Measurements from ENCODE around the gene RNFT1. TPM values are rescaled to one million over a fixed set of nuclear protein-coding genes. Genes with fewer than 3 reads are reported as not detected.
"Not testable (repeated sequence)": the region's sequence is repeated elsewhere in the genome, so short reads cannot be mapped to it uniquely, and the experiment has no call there.

Gene RNFT1
- total RNA-seq, 1 experiment from 2014 or later: 16.7 TPM

DNA sequence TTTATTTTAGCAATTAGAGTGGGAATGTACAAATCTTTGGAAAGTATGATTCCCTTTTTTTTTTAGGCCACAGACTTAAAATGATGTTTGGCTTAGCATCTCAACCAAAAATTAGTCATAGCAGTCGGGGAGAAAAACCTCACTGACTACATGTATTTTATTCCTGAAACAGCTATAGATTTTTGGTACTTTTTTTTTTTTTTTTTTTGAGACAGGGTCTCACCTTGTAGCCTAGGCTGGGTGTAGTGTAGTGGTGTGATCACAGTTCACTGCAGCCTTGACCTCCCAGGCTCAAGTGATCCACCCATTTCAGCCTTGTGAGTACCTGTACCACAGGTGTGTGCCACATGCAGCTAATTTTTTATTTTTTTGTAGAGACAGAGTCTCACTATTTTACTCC is 23.4 kb downstream of the RNFT1 start:
- intact Hi-C loops (cut with micrococcal nuclease): no loop called here
- Mint-ChIP-seq H3K4me1 (ENCODE audit: insufficient read depth, unreplicated experiment) (no peaks in the 10 kb centered on the region), H3K27ac (ENCODE audit: low read depth, unreplicated experiment) (no peak overlapping the region), H3K9me3 (ENCODE audit: unreplicated experiment) (no peaks in the 10 kb centered on the region), H3K4me3 (ENCODE audit: unreplicated experiment) (no peak overlapping the region), H3K36me3 (ENCODE audit: insufficient read depth, unreplicated experiment) (peaks cover 100% of the 10 kb centered on the region), H3K27me3 (ENCODE audit: insufficient read depth, unreplicated experiment) (no peaks in the 10 kb centered on the region)
- BruUV-seq (replicated peaks): no TSS peak
- CTCF ChIA-PET: interaction anchor here (0.7 kb wide), 1 partner anchor 26 kb away, joined by 3 read pairs; no protein-coding TSS in a partner anchor
- POLR2A ChIA-PET: interaction anchor here (0.5 kb wide), 1 partner anchor 405 kb away, joined by 3 read pairs; no protein-coding TSS in a partner anchor
- DNase-seq (ENCODE audit: unreplicated experiment): no peak
- TF ChIP-seq, protein P1, sequence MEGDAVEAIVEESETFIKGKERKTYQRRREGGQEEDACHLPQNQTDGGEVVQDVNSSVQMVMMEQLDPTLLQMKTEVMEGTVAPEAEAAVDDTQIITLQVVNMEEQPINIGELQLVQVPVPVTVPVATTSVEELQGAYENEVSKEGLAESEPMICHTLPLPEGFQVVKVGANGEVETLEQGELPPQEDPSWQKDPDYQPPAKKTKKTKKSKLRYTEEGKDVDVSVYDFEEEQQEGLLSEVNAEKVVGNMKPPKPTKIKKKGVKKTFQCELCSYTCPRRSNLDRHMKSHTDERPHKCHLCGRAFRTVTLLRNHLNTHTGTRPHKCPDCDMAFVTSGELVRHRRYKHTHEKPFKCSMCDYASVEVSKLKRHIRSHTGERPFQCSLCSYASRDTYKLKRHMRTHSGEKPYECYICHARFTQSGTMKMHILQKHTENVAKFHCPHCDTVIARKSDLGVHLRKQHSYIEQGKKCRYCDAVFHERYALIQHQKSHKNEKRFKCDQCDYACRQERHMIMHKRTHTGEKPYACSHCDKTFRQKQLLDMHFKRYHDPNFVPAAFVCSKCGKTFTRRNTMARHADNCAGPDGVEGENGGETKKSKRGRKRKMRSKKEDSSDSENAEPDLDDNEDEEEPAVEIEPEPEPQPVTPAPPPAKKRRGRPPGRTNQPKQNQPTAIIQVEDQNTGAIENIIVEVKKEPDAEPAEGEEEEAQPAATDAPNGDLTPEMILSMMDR (IDR thresholded peaks at IDR 0.05; ENCODE audit: unreplicated experiment): no peak

DNA sequence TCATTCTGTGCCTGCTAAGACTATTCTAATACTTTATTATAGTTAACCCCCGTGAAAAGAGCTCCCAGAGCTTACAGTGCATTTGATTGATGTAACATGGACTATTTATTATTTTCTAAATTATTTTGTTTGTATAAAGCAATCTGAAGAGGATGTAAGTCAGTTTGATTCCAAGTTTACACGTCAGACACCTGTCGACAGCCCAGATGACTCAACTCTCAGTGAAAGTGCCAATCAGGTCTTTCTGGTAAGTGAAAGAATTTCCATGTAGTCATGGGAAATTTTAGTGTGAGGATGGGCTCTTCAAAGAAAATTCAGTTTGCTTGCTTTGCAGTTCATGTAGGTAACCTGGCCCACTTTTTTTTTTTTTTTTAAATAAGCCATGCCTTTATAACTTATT is 23.8 kb downstream of the RNFT1 start:
- POLR2A ChIA-PET: interaction anchor here (0.5 kb wide), 1 partner anchor 404 kb away, joined by 3 read pairs; no protein-coding TSS in a partner anchor
- peaks cover 100% of the 10 kb centered on the region for H3K36me3 Mint-ChIP-seq (ENCODE audit: insufficient read depth, unreplicated experiment)
- CTCF ChIA-PET; H3K27ac Mint-ChIP-seq (ENCODE audit: low read depth, unreplicated experiment); H3K4me3 Mint-ChIP-seq (ENCODE audit: unreplicated experiment); BruUV-seq (replicated peaks); intact Hi-C loops (cut with micrococcal nuclease); H3K4me1 Mint-ChIP-seq (ENCODE audit: insufficient read depth, unreplicated experiment); H3K27me3 Mint-ChIP-seq (ENCODE audit: insufficient read depth, unreplicated experiment); H3K9me3 Mint-ChIP-seq (ENCODE audit: unreplicated experiment): not testable (repeated sequence)
- peak; percentile 36 for DNase-seq (ENCODE audit: unreplicated experiment)

DNA sequence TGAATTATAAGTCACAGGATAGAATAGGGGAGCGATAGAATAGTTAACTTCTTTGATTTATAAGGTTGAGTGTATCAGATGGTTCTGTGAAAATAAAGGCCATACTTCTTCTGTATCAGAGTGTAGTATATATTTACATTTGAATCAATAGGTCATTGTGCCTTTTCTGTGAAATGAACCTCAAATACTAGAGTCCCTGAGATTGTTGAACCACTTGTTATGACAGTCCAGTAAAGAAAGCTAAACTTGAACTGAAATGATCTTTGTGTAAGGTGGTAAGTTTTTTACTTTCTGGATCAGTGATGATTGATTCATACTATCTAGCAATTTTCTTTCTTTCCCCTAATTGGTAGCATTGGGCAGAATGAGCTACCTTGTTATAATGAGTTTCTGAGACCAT is 31.2 kb downstream of the RNFT1 start:
- BruUV-seq (replicated peaks); intact Hi-C loops (cut with micrococcal nuclease): not testable (repeated sequence)
- CTCF ChIA-PET: interaction anchor here (1.4 kb wide), 1 partner anchor 19 kb away, joined by 6 read pairs; no protein-coding TSS in a partner anchor

DNA sequence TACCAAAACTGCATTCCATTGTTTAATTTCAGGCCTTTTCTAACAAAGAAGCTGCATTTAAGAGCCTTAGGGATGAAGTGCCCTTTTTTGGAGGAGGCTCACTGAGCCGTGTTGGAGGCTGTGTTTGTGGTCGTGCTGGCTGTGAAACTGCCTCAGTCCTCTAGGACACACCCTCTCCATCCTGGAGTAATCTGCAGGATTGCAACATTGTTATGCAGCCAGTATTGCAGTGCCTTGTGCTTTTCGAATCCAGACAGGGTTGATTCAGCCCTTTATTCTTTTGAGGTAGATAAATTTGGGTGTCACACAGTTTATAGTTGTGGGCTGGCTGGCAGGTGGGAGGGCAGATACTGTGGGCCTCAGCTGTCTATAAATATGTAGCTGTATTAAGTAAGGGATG is 33.8 kb downstream of the RNFT1 start:
- H3K4me3 Mint-ChIP-seq (ENCODE audit: unreplicated experiment); H3K4me1 Mint-ChIP-seq (ENCODE audit: insufficient read depth, unreplicated experiment); BruUV-seq (replicated peaks); H3K9me3 Mint-ChIP-seq (ENCODE audit: unreplicated experiment); H3K27me3 Mint-ChIP-seq (ENCODE audit: insufficient read depth, unreplicated experiment); intact Hi-C loops (cut with micrococcal nuclease): not testable (repeated sequence)
- Mint-ChIP-seq H3K27ac (ENCODE audit: low read depth, unreplicated experiment) (peak overlapping the region; percentile 64), H3K36me3 (ENCODE audit: insufficient read depth, unreplicated experiment) (peaks cover 99% of the 10 kb centered on the region)
- peak; percentile 72 for DNase-seq (ENCODE audit: unreplicated experiment)
- CTCF ChIA-PET: interaction anchor here (1.4 kb wide), 1 partner anchor 107 kb away, joined by 3 read pairs; no protein-coding TSS in a partner anchor
- POLR2A ChIA-PET: interaction anchor here (1.4 kb wide), 1 partner anchor 152 kb away, joined by 3 read pairs; no protein-coding TSS in a partner anchor

More for the DNA sequence above, 31.2 kb downstream of the RNFT1 start:
- peaks cover 99% of the 10 kb centered on the region for H3K36me3 Mint-ChIP-seq (ENCODE audit: insufficient read depth, unreplicated experiment)
- DNase-seq (ENCODE audit: unreplicated experiment); H3K27me3 Mint-ChIP-seq (ENCODE audit: insufficient read depth, unreplicated experiment); H3K27ac Mint-ChIP-seq (ENCODE audit: low read depth, unreplicated experiment); H3K4me1 Mint-ChIP-seq (ENCODE audit: insufficient read depth, unreplicated experiment); H3K4me3 Mint-ChIP-seq (ENCODE audit: unreplicated experiment); POLR2A ChIA-PET; H3K9me3 Mint-ChIP-seq (ENCODE audit: unreplicated experiment): not testable (repeated sequence)

DNA sequence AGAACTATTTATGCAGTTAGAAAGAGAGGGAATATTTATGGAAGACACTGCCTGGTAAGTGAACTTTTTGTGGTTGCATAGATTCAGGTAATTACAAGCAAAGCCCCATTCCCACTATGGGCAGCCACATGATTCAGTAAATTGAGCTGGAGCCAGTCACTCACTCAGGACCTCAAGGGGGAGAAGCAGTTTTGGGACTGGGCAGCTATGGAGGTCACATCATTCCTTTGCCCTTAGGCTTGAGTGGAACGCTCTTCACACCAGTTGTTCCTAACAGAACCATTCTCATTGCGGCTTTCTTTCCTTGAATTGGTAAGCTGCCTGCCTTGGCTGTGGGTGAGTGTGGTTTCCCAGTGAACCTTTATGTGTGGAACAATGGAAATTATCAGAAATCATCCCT is 34.4 kb downstream of the RNFT1 start:
- intact Hi-C loops (cut with micrococcal nuclease); H3K4me1 Mint-ChIP-seq (ENCODE audit: insufficient read depth, unreplicated experiment); H3K9me3 Mint-ChIP-seq (ENCODE audit: unreplicated experiment); BruUV-seq (replicated peaks); H3K4me3 Mint-ChIP-seq (ENCODE audit: unreplicated experiment); DNase-seq (ENCODE audit: unreplicated experiment); H3K27me3 Mint-ChIP-seq (ENCODE audit: insufficient read depth, unreplicated experiment); H3K27ac Mint-ChIP-seq (ENCODE audit: low read depth, unreplicated experiment): not testable (repeated sequence)
- ChIA-PET POLR2A (interaction anchor here (1.4 kb wide), 1 partner anchor 152 kb away, joined by 3 read pairs; no protein-coding TSS in a partner anchor), CTCF (interaction anchor here (0.7 to 1.4 kb wide), 2 partner anchors 34 to 108 kb away, joined by 3 read pairs; partner anchors contain the start of gene RNFT1)
- H3K36me3 Mint-ChIP-seq (ENCODE audit: insufficient read depth, unreplicated experiment): peaks cover 99% of the 10 kb centered on the region

DNA sequence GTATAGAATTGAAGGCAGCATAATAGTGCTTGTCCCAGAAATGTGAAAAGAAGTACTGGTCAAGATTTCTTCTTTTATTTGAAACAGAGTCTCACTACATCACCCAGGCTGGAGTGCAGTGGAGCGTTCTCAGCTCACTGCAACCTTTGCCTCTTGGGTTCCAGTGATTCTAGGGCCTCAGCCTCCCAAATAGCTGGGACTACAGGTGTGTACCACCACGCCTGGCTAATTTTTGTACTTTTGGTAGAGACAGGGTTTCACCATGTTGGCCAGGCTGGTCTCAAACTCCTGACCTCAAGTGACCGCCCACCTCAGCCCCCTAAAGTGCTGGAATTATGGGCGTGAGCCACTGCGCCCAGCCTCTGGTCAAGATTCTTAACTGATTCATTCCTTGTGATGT is 43.9 kb downstream of the RNFT1 start:
- POLR2A ChIA-PET: interaction anchor here (0.7 kb wide), 1 partner anchor 132 kb away, joined by 3 read pairs; no protein-coding TSS in a partner anchor

More for the DNA sequence above, 43.9 kb downstream of the RNFT1 start:
- H3K27me3 Mint-ChIP-seq (ENCODE audit: insufficient read depth, unreplicated experiment); H3K27ac Mint-ChIP-seq (ENCODE audit: low read depth, unreplicated experiment); intact Hi-C loops (cut with micrococcal nuclease); DNase-seq (ENCODE audit: unreplicated experiment); H3K4me1 Mint-ChIP-seq (ENCODE audit: insufficient read depth, unreplicated experiment); H3K4me3 Mint-ChIP-seq (ENCODE audit: unreplicated experiment); BruUV-seq (replicated peaks); H3K9me3 Mint-ChIP-seq (ENCODE audit: unreplicated experiment): not testable (repeated sequence)
- H3K36me3 Mint-ChIP-seq (ENCODE audit: insufficient read depth, unreplicated experiment): peaks cover 88% of the 10 kb centered on the region
- CTCF ChIA-PET: interaction anchor here (0.6 to 1.1 kb wide), 4 partner anchors 43 to 195 kb away, joined by 3 to 6 read pairs (median 4); no protein-coding TSS in a partner anchor
